PC-9 (cell line): Measurements from ENCODE around the gene PDE4D. TPM values are rescaled to one million over a fixed set of nuclear protein-coding genes. Genes with fewer than 3 reads are reported as not detected.

Experiments used
- BruUV-seq: library from RNA; stranded (reverse); fragments of 400-500 nt; replicated peaks from 2 replicates; lab custom pipeline; 2021; lab: Mats Ljungman, UMichigan
- CTCF ChIA-PET: fragments of 300-600 bp; sonication (Branson Sonifier 250); formaldehyde crosslinking; loops from one replicate; lab custom pipeline; 2022; ENCODE audit warnings: antibody characterized with exemption; lab: Charles Lee
- POLR2A ChIA-PET: fragments of 300-600 bp; sonication (Branson Sonifier 250); formaldehyde crosslinking; loops from one replicate; lab custom pipeline; 2022; ENCODE audit warnings: antibody characterized with exemption; ENCODE audit not compliant: unreplicated experiment; lab: Charles Lee
- DNase-seq, 2 experiments: peaks; one replicate each; pipeline versions ENCODE4 v3.0.0 to v3.0.0-alpha.2; 2015 to 2022; ENCODE audit warnings: mixed read lengths in 1 of 2
- H2AFZ ChIP-seq: fragments of 200-600 bp; sonication (generic); 2 replicates; pipeline ENCODE4 v1.8.1; 2017; ENCODE audit warnings: antibody characterized with exemption
- H3F3A ChIP-seq: fragments of 200-600 bp; sonication (generic); 2 replicates; pipeline ENCODE4 v1.8.1; 2017; ENCODE audit warnings: antibody characterized with exemption, mild to moderate bottlenecking, low read depth; ENCODE audit not compliant: insufficient read depth
- H3K27ac ChIP-seq: fragments of 200-600 bp; sonication (generic); 2 replicates; pipeline ENCODE4 v1.6.1; 2016; ENCODE audit warnings: mixed run types
- H3K27me3 ChIP-seq: fragments of 200-600 bp; sonication (generic); 2 replicates; pipeline ENCODE4 v1.6.1; 2016; ENCODE audit warnings: low read depth, mixed run types; ENCODE audit not compliant: insufficient read depth
- H3K36me3 ChIP-seq: fragments of 200-600 bp; sonication (generic); 2 replicates; pipeline ENCODE4 v1.6.1; 2016; ENCODE audit warnings: low read depth, mixed run types
- H3K4me1 ChIP-seq: fragments of 200-600 bp; sonication (generic); replicated peaks from 2 replicates; pipeline ENCODE4 v1.6.1; 2016; ENCODE audit warnings: mixed run types; ENCODE audit not compliant: insufficient read depth
- H3K4me2 ChIP-seq: fragments of 200-600 bp; sonication (generic); 2 replicates; pipeline ENCODE4 v1.6.1; 2017; ENCODE audit warnings: mixed run types
- H3K4me3 ChIP-seq: fragments of 200-600 bp; sonication (generic); 2 replicates; pipeline ENCODE4 v1.6.1; 2016; ENCODE audit warnings: mixed run types
- H3K79me2 ChIP-seq: fragments of 200-600 bp; sonication (generic); 2 replicates; pipeline ENCODE4 v1.6.1; 2017; ENCODE audit warnings: low read depth, mixed run types
- H3K9me2 ChIP-seq: fragments of 200-600 bp; sonication (generic); 2 replicates; pipeline ENCODE4 v1.8.1; 2017; ENCODE audit warnings: mild to moderate bottlenecking; ENCODE audit not compliant: insufficient read depth
- H3K9me3 ChIP-seq: fragments of 200-600 bp; sonication (generic); 2 replicates; pipeline ENCODE4 v1.8.1; 2016; ENCODE audit warnings: low read depth; ENCODE audit not compliant: insufficient read depth
- H4K20me1 ChIP-seq: fragments of 200-600 bp; sonication (generic); 2 replicates; pipeline ENCODE4 v1.8.1; 2017; ENCODE audit not compliant: insufficient read depth
- CTCF ChIP-seq: fragments of 200-600 bp; sonication (generic); conservative IDR thresholded peaks from 2 replicates; pipeline ENCODE4 v1.6.1; 2017; ENCODE audit warnings: mixed run types, antibody characterized with exemption, mild to moderate bottlenecking, moderate library complexity
- EZH2 ChIP-seq: fragments of 200-600 bp; sonication (generic); IDR thresholded peaks from 2 replicates; pipeline ENCODE4 v1.8.0; 2017; ENCODE audit warnings: antibody characterized with exemption, low read depth
- intact Hi-C: fragments of 100-400 bp; cut with micrococcal nuclease; formaldehyde crosslinking; loops from one replicate; pipeline ENCODE4 v1.10.0; 2022; ENCODE audit not compliant: unreplicated experiment
- total RNA-seq: library from RNA; stranded (reverse); gene quantifications from 2 replicates; pipeline ENCODE4 v1.2.3, GENCODE V29; 2021

The PDE4D gene
- total RNA-seq, 1 experiment from 2014 or later = 9.8 TPM

DNA sequence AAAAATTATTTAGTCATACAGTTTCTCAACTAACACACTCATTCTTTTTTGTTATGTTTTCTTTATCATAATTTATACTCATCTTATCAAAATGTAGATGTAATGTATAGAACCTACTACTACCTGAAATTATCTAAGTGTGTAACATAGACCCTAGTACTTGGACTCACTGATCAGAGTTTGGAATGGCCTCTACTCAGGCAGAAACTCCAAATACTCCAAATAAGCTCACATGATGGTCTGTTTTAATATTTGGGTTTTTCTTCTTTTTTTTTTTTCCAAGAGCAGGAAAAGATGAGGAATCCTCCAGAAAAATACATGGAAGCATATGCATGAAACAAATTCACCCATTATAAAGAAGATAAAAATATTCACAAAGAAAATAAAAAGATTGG is 126.3 kb downstream of the PDE4D start:
- CTCF ChIA-PET = interaction anchor here (0.6 to 0.7 kb wide), 2 partner anchors 17 to 935 kb away, joined by 3 to 4 read pairs; no protein-coding TSS in a partner anchor
- Histone ChIP-seq H4K20me1 (no peaks in the 10 kb centered on the region), H3K4me2 (peak overlapping the region; percentile 83), H3F3A (peaks cover 25% of the 10 kb centered on the region), H3K4me3 (peak overlapping the region; percentile 88), H3K79me2 (peaks cover 37% of the 10 kb centered on the region), H3K9me2 (no peaks in the 10 kb centered on the region), H3K27me3 (no peaks in the 10 kb centered on the region), H3K36me3 (no peaks in the 10 kb centered on the region), H3K4me1 (peaks cover 49% of the 10 kb centered on the region), H3K27ac (peak overlapping the region; percentile 65; the same call in 1 of the 2 replicates), H2AFZ (0 out of 2 replicates have a peak overlapping the region, but pooled peaks have one; percentile 84), H3K9me3 (no peaks in the 10 kb centered on the region)
- POLR2A ChIA-PET = no interaction called here
- no peak for DNase-seq
- TF ChIP-seq CTCF = no peak
- TF ChIP-seq EZH2 = no peak
- intact Hi-C loops = no loop called here
- no TSS peak for BruUV-seq

- no peak for TF ChIP-seq CTCF
- TF ChIP-seq EZH2 = no peak
- Histone ChIP-seq H3F3A (peaks cover 25% of the 10 kb centered on the region), H3K27me3 (no peaks in the 10 kb centered on the region), H3K4me2 (peak overlapping the region; percentile 83), H3K4me1 (peaks cover 51% of the 10 kb centered on the region), H3K79me2 (peaks cover 37% of the 10 kb centered on the region), H3K9me2 (no peaks in the 10 kb centered on the region), H2AFZ (no peak overlapping the region), H3K36me3 (no peaks in the 10 kb centered on the region), H3K9me3 (no peaks in the 10 kb centered on the region), H3K4me3 (peak overlapping the region; percentile 88; the same call in 1 of the 2 replicates), H3K27ac (no peak overlapping the region; the same call in 1 of the 2 replicates), H4K20me1 (no peaks in the 10 kb centered on the region)
- no peak for DNase-seq
- ChIA-PET POLR2A (no interaction called here), CTCF (interaction anchor here (0.6 to 0.7 kb wide), 2 partner anchors 18 to 934 kb away, joined by 3 to 4 read pairs; no protein-coding TSS in a partner anchor)
- intact Hi-C loops = no loop called here
- BruUV-seq = TSS peak; percentile 26
Observed at GRCh38 chr5:59766427-59767210, 126.9 kb downstream of the PDE4D start.

DNA sequence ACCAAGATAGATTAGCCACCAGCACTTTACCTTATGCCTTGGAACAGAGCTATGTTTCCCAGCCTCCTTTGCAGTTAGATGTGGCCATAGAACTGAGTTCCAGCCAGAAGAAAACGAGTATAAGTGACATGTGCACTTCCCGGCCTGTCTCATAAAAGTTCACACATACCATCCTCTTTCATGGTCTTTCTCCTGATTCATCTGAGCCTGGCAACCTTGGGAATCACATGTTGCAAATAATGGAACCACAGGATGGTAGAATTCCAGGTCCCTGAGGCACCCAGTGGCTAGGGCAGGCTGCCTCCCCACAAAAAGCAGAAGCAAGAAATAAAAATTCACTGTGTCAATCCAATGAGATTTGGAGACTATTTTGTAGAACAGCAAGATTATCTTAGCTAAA is 128.1 kb downstream of the PDE4D start:
- H3K4me1 ChIP-seq = peaks cover 63% of the 10 kb centered on the region
- DNase-seq = no peak
- ChIA-PET CTCF (no interaction called here), POLR2A (no interaction called here)
- H3K36me3 ChIP-seq = no peaks in the 10 kb centered on the region
- no peak overlapping the region for H3K27ac ChIP-seq
- H3K4me2 ChIP-seq = peak overlapping the region; percentile 83
- no peaks in the 10 kb centered on the region for H3K27me3 ChIP-seq
- peaks cover 43% of the 10 kb centered on the region for H3K79me2 ChIP-seq
- no peaks in the 10 kb centered on the region for H4K20me1 ChIP-seq
- H3K4me3 ChIP-seq = no peak overlapping the region
- H3K9me2 ChIP-seq = no peaks in the 10 kb centered on the region
- peaks cover 31% of the 10 kb centered on the region for H3F3A ChIP-seq
- no peak overlapping the region for H2AFZ ChIP-seq
- H3K9me3 ChIP-seq = no peaks in the 10 kb centered on the region
- TF ChIP-seq EZH2 = no peak
- TF ChIP-seq CTCF = no peak
- BruUV-seq = no TSS peak
- intact Hi-C loops = no loop called here
